Measurements from ENCODE around the gene ZNF638.

- TF ChIP-seq CTCF (IDR thresholded peaks at IDR 0.05; ENCODE audit: insufficient read depth, low read depth, low read length) (no peak), EZH2 (IDR thresholded peaks at IDR 0.05; ENCODE audit: insufficient read depth, low read length) (peak; percentile 46)
Observed at GRCh38 chr2:71453404-71454220, 122.0 kb downstream of the ZNF638 start, which contains the start of gene DYSF.
